ENCODE data around the gene AFP. TPM values are rescaled to one million over a fixed set of nuclear protein-coding genes. Genes with fewer than 3 reads are reported as not detected.

Gene AFP
- polyA plus RNA-seq, 1 experiment: 0.23 TPM

GRCh38 chr4:73452953-73453700 lies 17.1 kb downstream of the AFP start:
- ChIA-PET CTCF (interaction anchor here (1.4 kb wide), 1 partner anchor 10 kb away, joined by 3 read pairs; no protein-coding TSS in a partner anchor), POLR2A (no interaction called here)
- H3K4me3 ChIP-seq (ENCODE audit: low read depth, low read length): no peak overlapping the region
- peaks cover 4% of the 10 kb centered on the region; the same call in 1 of the 2 replicates for H3K27me3 ChIP-seq (ENCODE audit: control insufficient read depth, insufficient read depth, low read length)
- H3K36me3 ChIP-seq (ENCODE audit: control insufficient read depth, insufficient read depth, low read length): no peaks in the 10 kb centered on the region
- DNase-seq (ENCODE audit: low read depth): no peak
- TF ChIP-seq, protein P1, sequence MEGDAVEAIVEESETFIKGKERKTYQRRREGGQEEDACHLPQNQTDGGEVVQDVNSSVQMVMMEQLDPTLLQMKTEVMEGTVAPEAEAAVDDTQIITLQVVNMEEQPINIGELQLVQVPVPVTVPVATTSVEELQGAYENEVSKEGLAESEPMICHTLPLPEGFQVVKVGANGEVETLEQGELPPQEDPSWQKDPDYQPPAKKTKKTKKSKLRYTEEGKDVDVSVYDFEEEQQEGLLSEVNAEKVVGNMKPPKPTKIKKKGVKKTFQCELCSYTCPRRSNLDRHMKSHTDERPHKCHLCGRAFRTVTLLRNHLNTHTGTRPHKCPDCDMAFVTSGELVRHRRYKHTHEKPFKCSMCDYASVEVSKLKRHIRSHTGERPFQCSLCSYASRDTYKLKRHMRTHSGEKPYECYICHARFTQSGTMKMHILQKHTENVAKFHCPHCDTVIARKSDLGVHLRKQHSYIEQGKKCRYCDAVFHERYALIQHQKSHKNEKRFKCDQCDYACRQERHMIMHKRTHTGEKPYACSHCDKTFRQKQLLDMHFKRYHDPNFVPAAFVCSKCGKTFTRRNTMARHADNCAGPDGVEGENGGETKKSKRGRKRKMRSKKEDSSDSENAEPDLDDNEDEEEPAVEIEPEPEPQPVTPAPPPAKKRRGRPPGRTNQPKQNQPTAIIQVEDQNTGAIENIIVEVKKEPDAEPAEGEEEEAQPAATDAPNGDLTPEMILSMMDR (IDR thresholded peaks at IDR 0.05; ENCODE audit: insufficient read depth, low read depth, low read length): no peak

DNA sequence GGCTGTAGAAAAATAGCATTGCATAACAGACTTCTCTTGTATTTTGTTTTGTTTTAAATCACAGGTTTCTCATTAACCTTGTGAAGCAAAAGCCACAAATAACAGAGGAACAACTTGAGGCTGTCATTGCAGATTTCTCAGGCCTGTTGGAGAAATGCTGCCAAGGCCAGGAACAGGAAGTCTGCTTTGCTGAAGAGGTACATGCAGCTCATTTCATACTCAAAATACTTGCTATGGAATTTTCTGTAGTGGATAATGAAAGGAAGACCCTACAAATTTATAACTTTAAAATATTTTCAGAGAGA lies 17.6 kb downstream of the AFP start:
- TF ChIP-seq, protein P1 (IDR thresholded peaks at IDR 0.05; ENCODE audit: insufficient read depth, low read depth, low read length): no peak
- no peak for DNase-seq (ENCODE audit: low read depth)
- H3K36me3 ChIP-seq (ENCODE audit: control insufficient read depth, insufficient read depth, low read length): no peaks in the 10 kb centered on the region
- H3K4me3 ChIP-seq (ENCODE audit: low read depth, low read length): no peak overlapping the region
- ChIA-PET POLR2A (no interaction called here), CTCF (interaction anchor here (1.1 kb wide), 1 partner anchor 8 kb away, joined by 3 read pairs; no protein-coding TSS in a partner anchor)
- peaks cover 4% of the 10 kb centered on the region; the same call in 1 of the 2 replicates for H3K27me3 ChIP-seq (ENCODE audit: control insufficient read depth, insufficient read depth, low read length)

DNA sequence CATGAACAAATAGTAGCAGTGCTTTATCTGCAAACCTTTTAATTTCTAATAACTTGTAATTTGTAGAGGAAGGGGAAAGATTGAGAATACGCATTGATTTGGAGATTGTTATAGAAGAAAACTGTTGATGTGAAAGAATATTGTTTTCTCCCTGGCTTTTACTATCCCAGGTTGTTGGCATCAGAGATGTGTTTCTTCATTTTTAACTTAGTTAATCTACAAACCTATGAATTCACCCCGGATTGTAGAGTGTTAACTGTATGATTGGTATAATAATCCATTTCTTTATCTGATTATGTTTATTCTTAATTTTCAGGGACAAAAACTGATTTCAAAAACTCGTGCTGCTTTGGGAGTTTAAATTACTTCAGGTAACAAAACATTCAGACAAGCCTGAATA lies 18.9 kb downstream of the AFP start:
- no peak for DNase-seq (ENCODE audit: low read depth)
- H3K36me3 ChIP-seq (ENCODE audit: control insufficient read depth, insufficient read depth, low read length): no peaks in the 10 kb centered on the region
- ChIA-PET POLR2A (no interaction called here), CTCF (no interaction called here)
- TF ChIP-seq, protein P1 (IDR thresholded peaks at IDR 0.05; ENCODE audit: insufficient read depth, low read depth, low read length): no peak
- peaks cover 4% of the 10 kb centered on the region; the same call in 1 of the 2 replicates for H3K27me3 ChIP-seq (ENCODE audit: control insufficient read depth, insufficient read depth, low read length)
- H3K4me3 ChIP-seq (ENCODE audit: low read depth, low read length): no peak overlapping the region

DNA sequence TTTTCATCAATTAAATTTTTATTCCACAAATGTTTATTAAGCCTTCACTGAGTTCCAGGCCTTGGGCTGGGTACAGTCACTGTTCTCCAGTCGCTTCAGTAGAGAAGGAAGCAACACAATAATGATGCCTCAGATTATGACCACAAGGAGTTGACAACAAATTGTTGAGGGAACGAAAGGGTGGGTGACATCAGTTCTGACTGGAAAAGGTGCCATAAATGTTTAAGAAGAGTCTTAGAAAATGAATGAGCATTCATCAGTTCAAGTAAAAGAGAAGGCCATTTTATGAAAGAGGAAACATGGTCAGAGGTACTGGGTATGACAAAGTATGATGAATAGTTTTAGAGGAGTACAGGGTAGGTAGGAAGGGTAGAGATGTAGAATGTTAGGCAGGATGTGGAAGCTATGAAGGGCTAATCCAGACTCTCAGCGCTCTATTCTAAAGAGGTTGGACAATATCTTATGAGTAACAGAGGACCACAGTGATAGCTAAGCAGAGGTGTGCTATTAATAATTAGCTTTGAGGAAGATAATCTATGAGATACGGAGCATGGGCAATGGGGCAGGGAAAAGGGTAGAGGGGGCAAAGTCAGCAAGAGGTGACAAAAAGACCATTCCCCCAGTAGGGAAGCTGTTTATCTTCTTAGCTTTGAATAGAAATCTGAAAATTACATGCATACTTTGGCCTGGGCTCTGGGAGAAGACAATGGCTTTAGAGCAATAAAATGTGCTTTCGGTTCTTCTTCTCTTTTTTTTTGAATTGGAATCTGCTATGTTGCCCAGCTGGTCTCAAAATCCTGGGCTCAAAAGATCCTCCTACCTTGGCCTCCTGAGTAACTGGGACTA lies 20.4 kb downstream of the AFP start:
- POLR2A ChIA-PET: no interaction called here
- no peak for DNase-seq (ENCODE audit: low read depth)
- H3K36me3 ChIP-seq (ENCODE audit: control insufficient read depth, insufficient read depth, low read length): no peaks in the 10 kb centered on the region
- peaks cover 4% of the 10 kb centered on the region; the same call in 1 of the 2 replicates for H3K27me3 ChIP-seq (ENCODE audit: control insufficient read depth, insufficient read depth, low read length)
- CTCF ChIA-PET: interaction anchor here (0.7 to 3.2 kb wide), 2 partner anchors 10 to 268 kb away, joined by 3 to 10 read pairs; no protein-coding TSS in a partner anchor
- H3K4me3 ChIP-seq (ENCODE audit: low read depth, low read length): no peak overlapping the region
- TF ChIP-seq, protein P1 (IDR thresholded peaks at IDR 0.05; ENCODE audit: insufficient read depth, low read depth, low read length): no peak
